ENCODE data around the gene HAUS8. TPM values are rescaled to one million over a fixed set of nuclear protein-coding genes. Genes with fewer than 3 reads are reported as not detected.

HAUS8 gene
- polyA plus RNA-seq, 1 donor from 2014 or later, result 3.6 TPM

GRCh38 chr19:17049711-17050280 is 25.5 kb downstream of the HAUS8 start:
- Histone ChIP-seq H3K9me3 (ENCODE audit: low read length) (no peaks in the 10 kb centered on the region), H3K9ac (ENCODE audit: low read length) (no peak overlapping the region), H3K79me2 (replicated peaks; ENCODE audit: insufficient read depth, low read length) (no peaks in the 10 kb centered on the region), H3K4me2 (ENCODE audit: low read length) (no peak overlapping the region), H3K36me3 (ENCODE audit: insufficient read depth, low read length) (no peaks in the 10 kb centered on the region), H3K4me3 (ENCODE audit: low read length) (no peak overlapping the region), H2AFZ (ENCODE audit: low read depth, low read length) (no peak overlapping the region), H3F3A (ENCODE audit: insufficient read depth, low read length, poor library complexity, severe bottlenecking) (no peaks in the 10 kb centered on the region), H3K27ac (ENCODE audit: low read length) (no peak overlapping the region), H3K9me2 (ENCODE audit: insufficient read depth, low read length) (no peaks in the 10 kb centered on the region), H4K20me1 (ENCODE audit: insufficient read depth) (no peaks in the 10 kb centered on the region), H3K27me3 (ENCODE audit: insufficient read depth, low read depth, low read length) (no peaks in the 10 kb centered on the region)
- TF ChIP-seq CTCF (IDR thresholded peaks at IDR 0.05; ENCODE audit: poor library complexity, severe bottlenecking) (no peak), EZH2 (IDR thresholded peaks at IDR 0.05; ENCODE audit: borderline replicate concordance, insufficient read depth, low read length, poor library complexity, severe bottlenecking) (no peak), EP300 (conservative IDR thresholded peaks at IDR 0.05; ENCODE audit: poor library complexity, severe bottlenecking) (no peak), MXI1 (conservative IDR thresholded peaks at IDR 0.05; ENCODE audit: poor library complexity, severe bottlenecking) (no peak), RAD21 (conservative IDR thresholded peaks at IDR 0.05) (no peak), TAF1 (IDR thresholded peaks at IDR 0.05; ENCODE audit: low read depth) (no peak), POLR2AphosphoS5 (IDR thresholded peaks at IDR 0.05) (no peak), SMC3 (conservative IDR thresholded peaks at IDR 0.05; ENCODE audit: poor library complexity) (no peak)
- TF ChIP-seq, protein P1, sequence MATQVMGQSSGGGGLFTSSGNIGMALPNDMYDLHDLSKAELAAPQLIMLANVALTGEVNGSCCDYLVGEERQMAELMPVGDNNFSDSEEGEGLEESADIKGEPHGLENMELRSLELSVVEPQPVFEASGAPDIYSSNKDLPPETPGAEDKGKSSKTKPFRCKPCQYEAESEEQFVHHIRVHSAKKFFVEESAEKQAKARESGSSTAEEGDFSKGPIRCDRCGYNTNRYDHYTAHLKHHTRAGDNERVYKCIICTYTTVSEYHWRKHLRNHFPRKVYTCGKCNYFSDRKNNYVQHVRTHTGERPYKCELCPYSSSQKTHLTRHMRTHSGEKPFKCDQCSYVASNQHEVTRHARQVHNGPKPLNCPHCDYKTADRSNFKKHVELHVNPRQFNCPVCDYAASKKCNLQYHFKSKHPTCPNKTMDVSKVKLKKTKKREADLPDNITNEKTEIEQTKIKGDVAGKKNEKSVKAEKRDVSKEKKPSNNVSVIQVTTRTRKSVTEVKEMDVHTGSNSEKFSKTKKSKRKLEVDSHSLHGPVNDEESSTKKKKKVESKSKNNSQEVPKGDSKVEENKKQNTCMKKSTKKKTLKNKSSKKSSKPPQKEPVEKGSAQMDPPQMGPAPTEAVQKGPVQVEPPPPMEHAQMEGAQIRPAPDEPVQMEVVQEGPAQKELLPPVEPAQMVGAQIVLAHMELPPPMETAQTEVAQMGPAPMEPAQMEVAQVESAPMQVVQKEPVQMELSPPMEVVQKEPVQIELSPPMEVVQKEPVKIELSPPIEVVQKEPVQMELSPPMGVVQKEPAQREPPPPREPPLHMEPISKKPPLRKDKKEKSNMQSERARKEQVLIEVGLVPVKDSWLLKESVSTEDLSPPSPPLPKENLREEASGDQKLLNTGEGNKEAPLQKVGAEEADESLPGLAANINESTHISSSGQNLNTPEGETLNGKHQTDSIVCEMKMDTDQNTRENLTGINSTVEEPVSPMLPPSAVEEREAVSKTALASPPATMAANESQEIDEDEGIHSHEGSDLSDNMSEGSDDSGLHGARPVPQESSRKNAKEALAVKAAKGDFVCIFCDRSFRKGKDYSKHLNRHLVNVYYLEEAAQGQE (IDR thresholded peaks at IDR 0.05; ENCODE audit: borderline replicate concordance), result no peak

DNA sequence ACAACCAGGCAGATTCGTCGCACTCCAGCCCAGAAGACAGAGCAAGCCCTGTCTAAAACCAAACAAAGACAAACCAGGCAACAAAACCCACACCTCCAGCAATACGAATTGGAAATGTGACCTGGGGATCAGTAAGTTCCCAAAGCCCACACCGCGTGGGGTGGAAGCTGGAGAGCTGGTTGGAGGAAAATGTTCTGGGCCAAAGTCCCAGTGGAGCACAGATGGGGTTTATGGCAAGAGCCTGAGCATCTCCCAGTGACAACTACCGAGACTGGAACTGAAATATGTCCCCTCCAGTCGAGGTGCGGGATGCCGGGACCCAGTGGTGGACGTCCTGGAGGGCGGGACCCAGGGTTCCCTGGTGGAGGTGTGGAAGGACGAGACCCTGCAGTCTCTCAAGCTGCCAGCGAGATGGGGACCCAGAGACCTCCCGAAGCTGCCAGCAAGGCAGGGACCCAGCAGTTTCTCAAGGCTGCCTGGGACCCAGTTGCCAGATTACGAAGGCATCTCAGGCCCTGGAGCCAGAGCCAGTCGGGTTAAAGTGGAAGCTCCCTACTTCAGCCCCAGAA is 26.3 kb downstream of the HAUS8 start:
- H3K4me3 ChIP-seq (ENCODE audit: low read length), result no peak overlapping the region
- no peak overlapping the region for H3K4me2 ChIP-seq (ENCODE audit: low read length)
- no peaks in the 10 kb centered on the region for H3K36me3 ChIP-seq (ENCODE audit: insufficient read depth, low read length)

More for the DNA sequence above, 26.3 kb downstream of the HAUS8 start:
- H3K79me2 ChIP-seq (replicated peaks; ENCODE audit: insufficient read depth, low read length), result no peaks in the 10 kb centered on the region
- no peaks in the 10 kb centered on the region for H3K27me3 ChIP-seq (ENCODE audit: insufficient read depth, low read depth, low read length)
- H3K9me3 ChIP-seq (ENCODE audit: low read length), result no peaks in the 10 kb centered on the region
- H3K9ac ChIP-seq (ENCODE audit: low read length), result no peak overlapping the region
- H2AFZ ChIP-seq (ENCODE audit: low read depth, low read length), result no peak overlapping the region
- TF ChIP-seq RAD21 (conservative IDR thresholded peaks at IDR 0.05) (no peak), EP300 (conservative IDR thresholded peaks at IDR 0.05; ENCODE audit: poor library complexity, severe bottlenecking) (no peak), CTCF (IDR thresholded peaks at IDR 0.05; ENCODE audit: poor library complexity, severe bottlenecking) (no peak), SMC3 (conservative IDR thresholded peaks at IDR 0.05; ENCODE audit: poor library complexity) (no peak), MXI1 (conservative IDR thresholded peaks at IDR 0.05; ENCODE audit: poor library complexity, severe bottlenecking) (no peak), POLR2AphosphoS5 (IDR thresholded peaks at IDR 0.05) (no peak), EZH2 (IDR thresholded peaks at IDR 0.05; ENCODE audit: borderline replicate concordance, insufficient read depth, low read length, poor library complexity, severe bottlenecking) (no peak), TAF1 (IDR thresholded peaks at IDR 0.05; ENCODE audit: low read depth) (no peak)
- TF ChIP-seq, protein P1 (IDR thresholded peaks at IDR 0.05; ENCODE audit: borderline replicate concordance), result no peak
- H3F3A ChIP-seq (ENCODE audit: insufficient read depth, low read length, poor library complexity, severe bottlenecking), result no peaks in the 10 kb centered on the region
- H3K27ac ChIP-seq (ENCODE audit: low read length), result no peak overlapping the region
- H4K20me1 ChIP-seq (ENCODE audit: insufficient read depth), result no peaks in the 10 kb centered on the region
- no peaks in the 10 kb centered on the region for H3K9me2 ChIP-seq (ENCODE audit: insufficient read depth, low read length)

All from neural cell (in vitro differentiated cells).